ENCODE results near the gene VEZT. TPM values are rescaled to one million over a fixed set of nuclear protein-coding genes. Genes with fewer than 3 reads are reported as not detected.

VEZT gene, protein sequence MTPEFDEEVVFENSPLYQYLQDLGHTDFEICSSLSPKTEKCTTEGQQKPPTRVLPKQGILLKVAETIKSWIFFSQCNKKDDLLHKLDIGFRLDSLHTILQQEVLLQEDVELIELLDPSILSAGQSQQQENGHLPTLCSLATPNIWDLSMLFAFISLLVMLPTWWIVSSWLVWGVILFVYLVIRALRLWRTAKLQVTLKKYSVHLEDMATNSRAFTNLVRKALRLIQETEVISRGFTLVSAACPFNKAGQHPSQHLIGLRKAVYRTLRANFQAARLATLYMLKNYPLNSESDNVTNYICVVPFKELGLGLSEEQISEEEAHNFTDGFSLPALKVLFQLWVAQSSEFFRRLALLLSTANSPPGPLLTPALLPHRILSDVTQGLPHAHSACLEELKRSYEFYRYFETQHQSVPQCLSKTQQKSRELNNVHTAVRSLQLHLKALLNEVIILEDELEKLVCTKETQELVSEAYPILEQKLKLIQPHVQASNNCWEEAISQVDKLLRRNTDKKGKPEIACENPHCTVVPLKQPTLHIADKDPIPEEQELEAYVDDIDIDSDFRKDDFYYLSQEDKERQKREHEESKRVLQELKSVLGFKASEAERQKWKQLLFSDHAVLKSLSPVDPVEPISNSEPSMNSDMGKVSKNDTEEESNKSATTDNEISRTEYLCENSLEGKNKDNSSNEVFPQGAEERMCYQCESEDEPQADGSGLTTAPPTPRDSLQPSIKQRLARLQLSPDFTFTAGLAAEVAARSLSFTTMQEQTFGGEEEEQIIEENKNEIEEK
- 100 to 1,000 TPM in 2 of 4 donors, 10 to 100 TPM in 2; 76.5 to 121 (median 95.2) TPM for total RNA-seq

- peak; percentile 97 to 99 (median 98) for DNase-seq
- Histone ChIP-seq H3K36me3 (no peaks in the 10 kb centered on the region), H3K27ac (peak within 1 kb of the TSS; percentile 88 to 97 (median 94)), H3K4me1 (peaks cover 0 to 18% (median 0%) of the 10 kb centered on the region in 4 donors), H3K27me3 (no peaks in the 10 kb centered on the region), H3K4me3 (peak within 1 kb of the TSS; percentile 74 to 85 (median 82)), H3K9me3 (no peaks in the 10 kb centered on the region)
- peak; percentile 64 to 76 for TF ChIP-seq POLR2A (IDR thresholded peaks at IDR 0.05)
- TF ChIP-seq CTCF (IDR thresholded peaks at IDR 0.05), result peak; percentile 39 to 83 (median 66)
These were observed at the start of gene VEZT, which contains the start of gene FGD6 for GRCh38 chr12:95217377-95218149. Gene VEZT, plus strand, starts transcription at chr12:95217807. Its CDS starts 44 bp downstream, at chr12:95217851. Gene FGD6, minus strand, starts transcription at chr12:95217467. Its CDS starts 227 bp downstream, at chr12:95217240.

DNA sequence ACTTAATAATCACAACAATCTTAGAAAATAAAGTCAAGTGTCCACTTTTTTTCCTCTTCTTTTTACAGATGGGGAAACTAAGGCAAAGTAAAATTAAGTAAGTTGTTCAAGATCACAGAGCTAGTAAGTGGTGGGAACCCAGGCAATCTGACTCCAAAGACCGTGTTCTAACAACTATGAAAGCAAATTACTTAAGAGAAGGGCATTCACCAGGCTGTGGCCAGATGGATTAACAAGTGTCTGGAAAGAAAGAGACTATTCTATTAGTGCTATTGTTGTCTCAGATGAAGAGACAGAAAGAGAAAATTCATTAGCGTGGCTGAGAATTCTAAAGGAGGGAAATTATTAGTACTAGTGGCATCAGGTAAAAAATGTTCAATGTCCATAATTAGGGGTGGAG is 48.9 kb upstream of the VEZT start:
- H3K36me3 ChIP-seq, result peaks cover 0 to 11% (median 0%) of the 10 kb centered on the region in 3 donors
- TF ChIP-seq POLR2A (IDR thresholded peaks at IDR 0.05) (no peak), CTCF (IDR thresholded peaks at IDR 0.05) (no peak)
- no peak overlapping the region for H3K4me3 ChIP-seq
- peaks cover 0 to 13% (median 0%) of the 10 kb centered on the region in 4 donors for H3K4me1 ChIP-seq
- H3K27ac ChIP-seq, result no peak overlapping the region
- no peak for DNase-seq
- no peaks in the 10 kb centered on the region for H3K9me3 ChIP-seq
- no peaks in the 10 kb centered on the region for H3K27me3 ChIP-seq

DNA sequence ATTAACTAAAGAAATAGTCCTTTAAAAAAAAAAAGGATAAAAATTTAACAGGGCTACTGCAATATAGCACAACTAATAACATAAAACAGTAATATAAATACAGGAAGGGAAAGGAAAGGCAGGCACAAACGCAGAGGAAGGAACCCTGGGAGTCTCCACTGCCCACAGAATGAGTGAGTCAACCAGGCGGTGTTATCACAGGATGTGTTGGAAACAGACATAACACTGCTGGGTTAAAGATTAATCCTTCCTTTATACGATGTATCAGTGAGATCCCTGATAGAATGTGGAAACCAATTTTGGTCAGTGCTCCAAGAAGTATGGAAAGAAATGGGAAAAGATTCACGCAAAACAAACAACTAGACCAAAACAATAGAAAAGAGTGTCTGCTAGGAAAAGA is 48.2 kb upstream of the VEZT start:
- Histone ChIP-seq H3K4me3 (no peak overlapping the region), H3K36me3 (peaks cover 0 to 11% (median 0%) of the 10 kb centered on the region in 3 donors)
- peak in 1 of 3 donors; percentile 69 for DNase-seq

GRCh38 chr12:95173392-95174251 is 44.0 kb upstream of the VEZT start:
- Histone ChIP-seq H3K4me3 (no peak overlapping the region), H3K9me3 (no peaks in the 10 kb centered on the region), H3K4me1 (peaks cover 0 to 16% (median 0%) of the 10 kb centered on the region in 4 donors), H3K27me3 (no peaks in the 10 kb centered on the region), H3K27ac (peak overlapping the region in 2 of 4 donors; percentile 5 to 48), H3K36me3 (peaks cover 0 to 11% (median 0%) of the 10 kb centered on the region in 3 donors)
- peak; percentile 30 to 69 (median 59) for DNase-seq
- TF ChIP-seq CTCF (IDR thresholded peaks at IDR 0.05) (no peak), POLR2A (IDR thresholded peaks at IDR 0.05) (no peak)

More for the DNA sequence above, 48.2 kb upstream of the VEZT start:
- Histone ChIP-seq H3K4me1 (peaks cover 0 to 16% (median 0%) of the 10 kb centered on the region in 4 donors), H3K27ac (peak overlapping the region in 1 of 4 donors; percentile 24), H3K9me3 (no peaks in the 10 kb centered on the region), H3K27me3 (no peaks in the 10 kb centered on the region)
- TF ChIP-seq POLR2A (IDR thresholded peaks at IDR 0.05), result no peak
- TF ChIP-seq CTCF (IDR thresholded peaks at IDR 0.05), result no peak
